ENCODE measurements around the gene MOB2. TPM values are rescaled to one million over a fixed set of nuclear protein-coding genes. Genes with fewer than 3 reads are reported as not detected.

MOB2 gene
- total and polyA plus RNA-seq, 9 of the 15 experiments (the other 6 are each of a cell fraction or from before 2014, with no cell fraction given), result 0.17 to 36.8 (median 19.2) TPM

GRCh38 chr11:1447845-1448825 lies 38.4 kb downstream of the MOB2 start (continued):
- TF ChIP-seq REST (IDR thresholded peaks at IDR 0.05; ENCODE audit: borderline replicate concordance) (peak; percentile 39; the same call in 1 of the 2 replicates), REST (CRISPR knock-in tag; IDR thresholded peaks at IDR 0.05; ENCODE audit: low read depth) (no peak), ZFP30 (CRISPR knock-in tag; IDR thresholded peaks at IDR 0.05; ENCODE audit: borderline replicate concordance) (no peak), ELF2 (CRISPR knock-in tag; IDR thresholded peaks at IDR 0.05) (no peak)
